GM19193 (cell line): ENCODE data around the gene BICRA.

Experiments
- POLR2A ChIP-seq: IDR thresholded peaks from 4 replicates; pipeline ENCODE4 v1.6.1; 2011; ENCODE audit not compliant: insufficient read depth, insufficient read length; ENCODE audit errors: extremely low read depth

BICRA gene

DNA sequence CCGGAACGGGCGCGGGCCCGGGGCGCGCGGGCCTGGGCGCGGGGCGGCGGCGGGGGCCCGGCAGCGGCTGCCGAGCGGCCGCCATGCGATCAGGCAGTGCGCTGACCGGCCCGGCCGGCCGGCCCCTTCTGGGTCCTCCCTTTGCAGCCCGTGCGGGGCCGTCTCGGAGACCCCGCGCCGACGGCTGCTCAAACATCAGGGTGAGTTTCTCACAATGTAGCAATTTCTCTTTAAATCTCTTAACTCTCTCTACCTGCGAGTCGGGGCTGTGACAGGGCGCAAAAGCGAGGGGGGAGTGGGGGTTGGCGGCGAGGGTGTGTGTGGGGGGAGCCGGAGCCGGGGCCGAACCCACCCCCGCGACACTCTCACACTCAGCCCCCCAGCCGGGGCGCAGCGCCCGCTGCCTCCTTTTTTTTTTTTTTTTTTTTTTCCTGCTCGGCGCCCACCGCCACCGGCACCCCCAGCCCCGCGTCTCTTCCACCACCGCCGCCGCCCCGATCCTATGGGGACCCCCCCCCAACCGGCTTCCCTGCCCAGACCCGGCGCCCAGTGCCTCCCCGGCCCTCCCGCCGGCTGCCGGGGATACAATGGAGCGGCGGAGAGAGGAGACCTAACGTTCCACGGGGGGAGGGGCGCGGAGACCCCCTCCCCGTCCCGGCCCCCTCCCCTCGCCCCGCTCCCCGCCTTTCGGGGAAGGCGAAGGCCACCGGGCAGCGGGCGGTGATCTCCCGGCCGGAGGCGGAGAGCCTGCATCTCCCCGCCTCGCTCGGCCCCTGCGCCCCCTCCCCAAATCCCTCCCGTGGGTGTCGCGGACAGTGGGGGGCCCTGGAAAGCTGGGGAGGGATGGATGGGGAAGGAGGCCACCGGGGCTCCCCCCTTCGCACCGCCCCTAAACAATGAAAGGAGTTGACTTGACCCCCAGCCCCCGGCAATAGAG lies at the start of gene BICRA:
TSS of gene BICRA (plus strand) at position 166 of the 937 bp plus-strand sequence. CDS start 64,441 bp downstream, outside the sequence.
- peak; percentile 6 for TF ChIP-seq POLR2A

GRCh38 chr19:47560999-47561398 lies 47.9 kb upstream of the BICRA start:
- no peak for TF ChIP-seq POLR2A

GRCh38 chr19:47561440-47562057 lies 47.4 kb upstream of the BICRA start:
- no peak for TF ChIP-seq POLR2A

DNA sequence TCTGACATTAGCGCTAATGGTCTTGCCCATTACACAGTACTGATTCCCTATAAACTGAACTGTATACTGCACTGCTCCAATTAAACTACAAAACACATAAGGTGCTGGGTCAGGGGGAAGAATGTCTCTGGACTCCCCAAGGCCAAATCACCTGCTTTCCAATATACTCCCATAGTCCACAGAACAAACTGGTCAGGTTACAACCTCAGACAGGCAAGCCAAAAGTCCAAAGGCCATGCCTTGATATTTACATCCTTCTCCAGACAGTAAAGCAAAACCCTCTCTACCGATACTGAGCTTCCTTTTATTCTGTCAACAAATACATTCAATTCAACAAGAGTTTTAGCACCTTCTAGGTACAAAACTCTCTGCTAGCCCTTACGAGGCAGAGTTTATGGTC lies 44.9 kb upstream of the BICRA start:
- TF ChIP-seq POLR2A, result no peak

DNA sequence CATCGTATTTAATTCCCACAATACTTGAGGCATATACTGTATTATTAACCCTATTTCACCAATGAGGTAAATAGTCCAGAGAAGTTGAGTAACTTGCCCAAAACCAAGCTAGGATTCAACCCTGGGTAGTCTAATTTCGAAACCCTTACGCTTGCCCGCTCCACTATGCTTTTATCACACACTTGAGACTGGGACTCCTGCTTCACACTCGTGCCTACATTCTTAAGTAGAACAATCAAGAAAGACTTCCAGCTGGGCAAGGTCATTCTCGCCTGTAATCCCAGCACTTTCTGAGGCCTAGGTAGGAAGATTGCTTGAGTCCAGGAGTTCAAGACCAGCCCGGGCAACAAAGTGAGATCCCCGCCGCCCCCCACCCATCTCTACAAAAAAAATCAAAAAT lies 39.6 kb upstream of the BICRA start:
- TF ChIP-seq POLR2A, result no peak

DNA sequence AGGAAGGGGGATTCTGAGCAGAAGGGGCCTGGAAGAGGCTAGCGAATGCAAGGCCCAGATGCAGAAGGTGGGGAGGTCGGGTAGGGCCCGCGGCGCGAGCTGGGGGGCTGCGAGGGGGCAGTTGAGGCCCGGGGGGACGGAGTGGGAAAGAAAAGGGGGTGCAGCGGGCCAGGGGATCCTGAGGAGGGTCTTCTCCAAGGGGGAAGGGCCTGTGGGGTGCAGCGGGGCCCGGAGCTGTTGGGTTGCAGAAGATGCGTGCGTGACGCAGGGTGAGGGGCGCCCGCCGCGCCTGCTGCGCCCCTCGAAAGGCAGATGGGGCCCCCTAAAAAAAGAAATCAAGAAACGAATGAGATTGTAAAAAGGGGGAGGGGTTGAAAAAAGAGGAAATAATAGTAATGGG lies 36.3 kb upstream of the BICRA start:
- TF ChIP-seq POLR2A, result no peak

DNA sequence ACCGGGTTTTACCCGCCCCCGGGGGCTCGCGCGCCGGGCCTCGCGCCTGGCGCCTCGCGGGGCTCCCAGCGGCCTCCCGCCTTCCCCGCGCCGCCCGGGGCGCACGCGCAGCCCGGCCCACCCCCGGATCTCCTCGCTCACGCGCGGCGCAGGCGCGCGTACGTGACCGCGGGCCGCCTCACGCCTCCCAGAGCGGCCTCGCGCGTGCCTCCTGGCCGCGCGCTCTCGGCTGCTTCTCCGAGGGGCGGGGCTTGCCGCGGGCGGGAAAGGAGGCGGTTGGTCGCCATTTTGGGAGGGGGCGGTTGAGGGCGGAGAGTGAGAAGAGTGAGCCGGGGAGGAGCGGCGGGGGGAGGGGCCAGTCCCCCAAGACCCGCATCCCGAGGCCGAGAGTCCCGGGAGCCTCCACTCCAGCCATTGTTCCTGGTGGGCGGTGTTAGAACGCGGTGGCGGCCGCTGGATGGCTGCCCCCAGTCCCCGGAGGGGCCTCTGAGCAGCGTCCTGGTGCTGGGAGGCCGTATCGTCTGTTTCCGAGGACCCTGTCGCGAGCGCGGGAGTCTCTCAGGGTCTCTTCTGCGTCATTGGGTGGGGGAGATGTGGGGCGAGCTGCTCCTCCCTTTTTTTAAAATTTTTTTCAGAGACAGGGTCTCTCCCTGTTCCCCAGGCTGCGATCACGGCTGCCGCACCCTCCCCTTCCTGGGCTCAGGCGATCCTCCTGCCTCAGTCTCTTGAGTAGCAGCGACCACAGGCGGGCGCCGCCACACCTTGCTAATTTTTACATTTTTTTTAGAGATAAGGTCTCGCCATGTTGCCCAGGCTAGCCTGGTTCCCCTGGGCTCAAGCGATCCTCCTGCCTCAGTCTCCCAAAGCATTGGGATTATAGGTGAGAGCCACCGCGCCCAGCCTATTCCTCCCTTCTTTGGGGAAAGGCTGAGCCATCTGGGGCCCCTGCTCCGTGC lies 35.6 kb upstream of the BICRA start, which contains the start of gene ZNF541:
TSS of gene ZNF541 (minus strand) at position 78 of the 956 bp plus-strand sequence. CDS start 17,292 bp downstream, outside the sequence.
- TF ChIP-seq POLR2A, result no peak

GRCh38 chr19:47580397-47580796 lies 28.5 kb upstream of the BICRA start:
- TF ChIP-seq POLR2A, result no peak

GRCh38 chr19:47581605-47582319 lies 27.2 kb upstream of the BICRA start:
- no peak for TF ChIP-seq POLR2A

- no peak for TF ChIP-seq POLR2A
These were observed 26.5 kb upstream of the BICRA start for GRCh38 chr19:47582320-47582909.

- TF ChIP-seq POLR2A, result no peak
These were observed 21.6 kb upstream of the BICRA start for GRCh38 chr19:47587295-47587694.

GRCh38 chr19:47589824-47590223 lies 19.1 kb upstream of the BICRA start:
- no peak for TF ChIP-seq POLR2A

DNA sequence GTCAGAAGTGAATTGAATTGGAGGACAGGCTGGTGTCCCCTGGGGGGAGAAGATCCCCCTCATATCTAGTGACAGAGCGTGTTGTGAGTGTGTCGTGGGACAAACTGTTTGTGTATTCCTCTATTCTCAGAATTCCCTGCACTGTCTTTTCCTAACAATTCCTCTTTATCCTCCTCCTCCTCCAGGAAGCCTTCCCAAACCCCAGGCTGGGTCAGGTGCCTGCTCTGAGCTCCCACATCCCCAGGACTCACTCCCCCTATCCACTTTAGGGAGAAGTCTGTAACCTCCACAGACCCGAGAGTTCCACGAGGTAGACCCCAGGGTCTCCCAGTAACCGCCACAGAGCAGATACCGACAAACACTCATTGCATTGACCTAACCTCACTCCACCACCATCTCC lies 15.1 kb upstream of the BICRA start:
- TF ChIP-seq POLR2A, result no peak

- TF ChIP-seq POLR2A, result no peak
These were observed 13.0 kb upstream of the BICRA start for GRCh38 chr19:47595944-47596343.
